ENCODE results near the gene FAM20C. TPM values are rescaled to one million over a fixed set of nuclear protein-coding genes. Genes with fewer than 3 reads are reported as not detected.
A peak's percentile ranks its signal among the peaks of the same experiment; 100 is the strongest.

FAM20C gene
- total RNA-seq, 6 donors from 2014 or later, result 17.7 to 53.7 (median 46.8) TPM

DNA sequence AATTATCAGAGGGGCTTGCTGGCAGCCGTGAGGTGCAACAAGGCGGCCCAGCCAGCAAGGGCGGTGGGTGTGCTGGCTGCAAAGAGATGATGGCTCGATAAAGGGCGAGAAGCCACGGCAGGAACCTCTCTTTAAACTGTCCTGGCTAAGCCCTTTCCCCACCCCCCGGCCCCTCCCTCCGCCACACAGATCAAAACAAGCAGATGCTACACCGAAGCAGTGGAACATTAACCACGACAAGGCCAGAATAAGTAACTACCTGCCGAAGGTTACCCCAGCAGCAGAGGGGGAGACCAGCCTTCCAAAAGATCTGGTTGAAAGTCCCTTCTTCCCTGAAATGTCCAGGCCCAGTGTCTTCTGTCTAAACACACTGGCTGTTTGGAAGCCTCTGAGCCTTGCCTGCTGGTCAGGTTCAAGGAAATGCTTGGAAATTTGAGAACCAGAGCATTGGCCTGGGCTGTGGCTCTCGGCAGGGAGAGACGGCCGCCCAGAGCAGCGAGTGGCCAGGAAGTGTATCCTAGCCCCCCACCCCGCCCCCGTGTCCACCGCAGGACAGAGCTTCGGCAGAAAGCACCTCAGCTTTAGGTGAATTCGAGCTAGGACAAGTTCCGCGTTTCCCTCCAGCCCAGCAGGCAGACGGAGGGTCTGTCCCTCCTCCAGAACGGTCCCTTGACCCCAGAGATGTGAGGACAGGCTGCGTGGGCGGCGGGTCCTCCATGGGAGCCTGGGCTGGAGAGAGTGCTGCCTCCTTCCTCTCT lies 2.1 kb downstream of the FAM20C start:
- peak; percentile 55 to 66 for DNase-seq

GRCh38 chr7:195010-195829 lies 2.8 kb downstream of the FAM20C start:
- WGBS, 2 donors, result 91% methylated on average over 24 to 33 of the region's 33 CpGs
- ATAC-seq (ENCODE audit: low FRiP score in 2 of 2) (no peak), DNase-seq (peak in 1 of 2 donors; percentile 64)
- TF ChIP-seq EP300 (IDR thresholded peaks at IDR 0.05) (no peak), POLR2A (IDR thresholded peaks at IDR 0.05) (no peak), POLR2AphosphoS5 (IDR thresholded peaks at IDR 0.05) (no peak)
- TF ChIP-seq, protein P1, sequence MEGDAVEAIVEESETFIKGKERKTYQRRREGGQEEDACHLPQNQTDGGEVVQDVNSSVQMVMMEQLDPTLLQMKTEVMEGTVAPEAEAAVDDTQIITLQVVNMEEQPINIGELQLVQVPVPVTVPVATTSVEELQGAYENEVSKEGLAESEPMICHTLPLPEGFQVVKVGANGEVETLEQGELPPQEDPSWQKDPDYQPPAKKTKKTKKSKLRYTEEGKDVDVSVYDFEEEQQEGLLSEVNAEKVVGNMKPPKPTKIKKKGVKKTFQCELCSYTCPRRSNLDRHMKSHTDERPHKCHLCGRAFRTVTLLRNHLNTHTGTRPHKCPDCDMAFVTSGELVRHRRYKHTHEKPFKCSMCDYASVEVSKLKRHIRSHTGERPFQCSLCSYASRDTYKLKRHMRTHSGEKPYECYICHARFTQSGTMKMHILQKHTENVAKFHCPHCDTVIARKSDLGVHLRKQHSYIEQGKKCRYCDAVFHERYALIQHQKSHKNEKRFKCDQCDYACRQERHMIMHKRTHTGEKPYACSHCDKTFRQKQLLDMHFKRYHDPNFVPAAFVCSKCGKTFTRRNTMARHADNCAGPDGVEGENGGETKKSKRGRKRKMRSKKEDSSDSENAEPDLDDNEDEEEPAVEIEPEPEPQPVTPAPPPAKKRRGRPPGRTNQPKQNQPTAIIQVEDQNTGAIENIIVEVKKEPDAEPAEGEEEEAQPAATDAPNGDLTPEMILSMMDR (IDR thresholded peaks at IDR 0.05), result no peak
- Histone ChIP-seq H3K36me3 (peaks cover 8 to 52% (median 39%) of the 10 kb centered on the region in 4 donors), H3K4me1 (peaks cover 23 to 57% (median 32%) of the 10 kb centered on the region in 4 donors), H3K27ac (peak overlapping the region in 2 of 4 donors; percentile 1 to 46), H3K27me3 (peaks cover 0 to 7% (median 0%) of the 10 kb centered on the region in 4 donors), H3K9me3 (no peaks in the 10 kb centered on the region), H3K4me3 (peak overlapping the region in 3 of 4 donors; percentile 78 to 86 (median 84))

More for the DNA sequence above, 2.1 kb downstream of the FAM20C start:
- H3K27me3 ChIP-seq, result peaks cover 0 to 7% (median 0%) of the 10 kb centered on the region in 4 donors
- no peak for ATAC-seq (ENCODE audit: low FRiP score in 2 of 2)
- TF ChIP-seq POLR2AphosphoS5 (IDR thresholded peaks at IDR 0.05), result peak in 1 of 2 donors; percentile 8
- no peak for TF ChIP-seq EP300 (IDR thresholded peaks at IDR 0.05)
- no peaks in the 10 kb centered on the region for H3K9me3 ChIP-seq
- peak overlapping the region in 3 of 4 donors; percentile 1 to 46 (median 46) for H3K27ac ChIP-seq
- H3K4me3 ChIP-seq, result peak overlapping the region; percentile 68 to 86 (median 81)
- WGBS, 2 donors, result 35 to 64% methylated on average over 11 to 27 of the region's 27 CpGs
- H3K4me1 ChIP-seq, result peaks cover 23 to 57% (median 32%) of the 10 kb centered on the region in 4 donors
- H3K36me3 ChIP-seq, result peaks cover 8 to 44% (median 36%) of the 10 kb centered on the region in 4 donors

DNA sequence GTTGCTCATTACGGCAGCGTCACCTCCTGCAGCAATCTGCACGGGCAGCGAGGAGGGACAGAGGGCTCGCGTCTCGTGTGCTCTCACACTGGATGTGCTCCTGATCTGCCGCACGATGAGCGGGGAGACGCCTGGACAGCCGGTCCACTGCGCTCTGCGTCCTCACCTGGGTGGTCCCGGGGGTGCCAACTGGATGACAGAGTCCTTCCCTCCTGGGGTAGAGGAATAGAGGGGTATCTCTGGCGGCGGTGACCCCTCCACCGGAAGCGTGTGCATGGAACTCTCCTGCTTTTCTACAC lies 3.4 kb downstream of the FAM20C start:
- peak overlapping the region in 1 of 4 donors; percentile 84 for H3K4me3 ChIP-seq
- DNase-seq (peak in 1 of 2 donors; percentile 78), ATAC-seq (ENCODE audit: low FRiP score in 2 of 2) (no peak)
- 95 to 96% methylated on average over 17 to 19 of the region's 19 CpGs for WGBS, 2 donors
- TF ChIP-seq POLR2A (IDR thresholded peaks at IDR 0.05) (no peak), EP300 (IDR thresholded peaks at IDR 0.05) (no peak), POLR2AphosphoS5 (IDR thresholded peaks at IDR 0.05) (no peak)
- TF ChIP-seq, protein P1 (IDR thresholded peaks at IDR 0.05), result no peak
- peaks cover 0 to 7% (median 0%) of the 10 kb centered on the region in 4 donors for H3K27me3 ChIP-seq
- H3K4me1 ChIP-seq, result peaks cover 23 to 57% (median 32%) of the 10 kb centered on the region in 4 donors
- H3K36me3 ChIP-seq, result peaks cover 8 to 54% (median 41%) of the 10 kb centered on the region in 4 donors
- H3K27ac ChIP-seq, result no peak overlapping the region
- H3K9me3 ChIP-seq, result no peaks in the 10 kb centered on the region

DNA sequence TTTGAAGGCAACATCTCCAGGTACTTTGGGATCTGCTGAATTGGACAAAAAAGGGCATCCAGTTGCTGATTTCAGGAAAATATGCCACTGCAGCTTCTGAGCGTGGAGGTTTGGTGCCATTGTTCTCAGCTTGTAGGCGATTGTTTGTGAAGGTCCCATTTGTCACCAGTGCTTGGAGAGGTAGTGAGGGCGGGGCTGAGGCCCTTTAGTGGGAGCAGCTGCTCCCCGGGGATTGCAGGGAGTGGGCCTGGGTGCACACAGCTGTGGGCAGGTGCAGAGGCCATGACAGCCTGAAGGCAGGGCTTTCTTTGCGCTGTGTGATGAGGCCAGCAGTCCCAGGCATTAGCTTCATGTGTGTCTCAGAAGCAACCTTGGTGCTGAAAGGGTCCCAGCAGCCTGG lies 3.9 kb downstream of the FAM20C start:
- H3K4me3 ChIP-seq, result peak overlapping the region in 1 of 4 donors; percentile 84
- H3K4me1 ChIP-seq, result peaks cover 21 to 52% (median 27%) of the 10 kb centered on the region in 4 donors
- no peak overlapping the region for H3K27ac ChIP-seq
- ATAC-seq (ENCODE audit: low FRiP score in 2 of 2) (no peak), DNase-seq (no peak)
- peaks cover 8 to 54% (median 42%) of the 10 kb centered on the region in 4 donors for H3K36me3 ChIP-seq
- H3K27me3 ChIP-seq, result peaks cover 0 to 7% (median 0%) of the 10 kb centered on the region in 4 donors
- no peaks in the 10 kb centered on the region for H3K9me3 ChIP-seq
- 85 to 90% methylated on average over 5 of the region's 5 CpGs for WGBS, 2 donors
- TF ChIP-seq EP300 (IDR thresholded peaks at IDR 0.05) (no peak), POLR2A (IDR thresholded peaks at IDR 0.05) (no peak), POLR2AphosphoS5 (IDR thresholded peaks at IDR 0.05) (no peak)
- TF ChIP-seq, protein P1 (IDR thresholded peaks at IDR 0.05), result no peak

DNA sequence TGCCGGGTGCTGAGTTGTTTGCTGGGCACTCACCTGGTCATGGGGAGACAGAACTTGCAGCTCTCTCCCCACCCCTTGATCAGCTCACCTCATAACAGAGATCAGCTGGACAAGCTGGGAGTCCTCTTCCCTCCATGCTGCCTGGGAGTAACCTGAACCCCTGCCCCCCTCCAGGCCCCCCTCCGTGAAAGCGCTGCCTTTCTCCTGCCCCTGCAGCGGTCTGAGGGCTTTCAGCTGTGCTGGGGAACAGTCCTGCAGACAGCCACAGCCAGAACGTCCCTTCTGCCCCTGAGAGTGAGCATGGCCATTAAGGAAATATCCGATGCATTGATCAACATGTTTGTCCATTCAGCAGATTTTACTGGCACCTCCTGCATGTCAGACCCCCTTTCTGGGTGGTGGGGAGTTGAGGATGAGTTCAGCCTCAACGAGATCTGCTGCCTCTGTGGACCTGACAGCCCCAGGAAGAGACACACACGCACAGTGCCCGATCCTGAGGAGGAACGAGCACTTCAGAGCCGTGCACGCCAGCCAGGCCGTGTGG lies 4.5 kb downstream of the FAM20C start:
- no peak overlapping the region for H3K4me3 ChIP-seq
- H3K4me1 ChIP-seq, result peaks cover 16 to 46% (median 22%) of the 10 kb centered on the region in 4 donors
- 77 to 85% methylated on average over 6 to 13 of the region's 13 CpGs for WGBS, 2 donors
- H3K36me3 ChIP-seq, result peaks cover 8 to 54% (median 43%) of the 10 kb centered on the region in 4 donors
- H3K27ac ChIP-seq, result no peak overlapping the region
- H3K9me3 ChIP-seq, result no peaks in the 10 kb centered on the region
- peaks cover 0 to 7% (median 0%) of the 10 kb centered on the region in 4 donors for H3K27me3 ChIP-seq
- no peak for DNase-seq
- ATAC-seq (ENCODE audit: low FRiP score in 2 of 2), result no peak
- TF ChIP-seq POLR2AphosphoS5 (IDR thresholded peaks at IDR 0.05) (no peak), EP300 (IDR thresholded peaks at IDR 0.05) (no peak), POLR2A (IDR thresholded peaks at IDR 0.05) (no peak)
- TF ChIP-seq, protein P1 (IDR thresholded peaks at IDR 0.05), result no peak

All from upper lobe of left lung (tissue), 6 donors.